BLaER1 treated with 17β-estradiol and CSF1 and Interleukin-3, amounts not matched to agents 10 nM and 100 nM (cell line): Measurements from ENCODE around the gene ACTA1.
"Not testable (repeated sequence)": the region's sequence is repeated elsewhere in the genome, so short reads cannot be mapped to it uniquely, and the experiment has no call there.

ENCODE experiments used
- H3K27ac ChIP-seq, 11 experiments: shearing (Covaris generic); formaldehyde crosslinking; 2 replicates each; pipeline ENCODE4 v1.8.1; 2022
- H3K27me3 ChIP-seq, 11 experiments: shearing (Covaris generic); formaldehyde crosslinking; 2 replicates each; pipeline ENCODE4 v1.8.1; 2022
- H3K36me3 ChIP-seq, 11 experiments: shearing (Covaris generic); formaldehyde crosslinking; 2 replicates each; pipeline ENCODE4 v1.8.1; 2022
- H3K4me1 ChIP-seq, 10 experiments: shearing (Covaris generic); formaldehyde crosslinking; 2 replicates each; pipeline ENCODE4 v1.8.1; 2022
- H3K4me2 ChIP-seq, 11 experiments: shearing (Covaris generic); formaldehyde crosslinking; 2 replicates each; pipeline ENCODE4 v1.8.1; 2022
- H3K4me3 ChIP-seq, 10 experiments: shearing (Covaris generic); formaldehyde crosslinking; 2 replicates each; pipeline ENCODE4 v1.8.1; 2022
- H3K9ac ChIP-seq, 11 experiments: shearing (Covaris generic); formaldehyde crosslinking; 2 replicates each; pipeline ENCODE4 v1.8.1; 2022
- H3K9me3 ChIP-seq, 11 experiments: shearing (Covaris generic); formaldehyde crosslinking; replicated peaks in 1 of 11; 2 replicates each; pipeline ENCODE4 v1.8.1; 2022
- H4K20me1 ChIP-seq, 11 experiments: shearing (Covaris generic); formaldehyde crosslinking; 2 replicates each; pipeline ENCODE4 v1.8.1; 2022
- Cebpa-rat ChIP-seq, 11 experiments: shearing (Covaris generic); IDR thresholded peaks; 2 replicates each; pipeline ENCODE4 v1.8.1; 2022

The ACTA1 gene

GRCh38 chr1:229408458-229409037 lies 25.3 kb downstream of the ACTA1 start:
- H3K9ac ChIP-seq, result no peak overlapping the region
- H3K4me2 ChIP-seq, result peak overlapping the region in 3 of 11 experiments; percentile 13 to 89 (median 83); a peak in 6 of 22 replicates
- peaks cover 27 to 40% (median 33%) of the 10 kb centered on the region in 10 experiments for H3K4me1 ChIP-seq
- H4K20me1 ChIP-seq, result peaks cover 0 to 5% (median 0%) of the 10 kb centered on the region in 11 experiments; a peak in 2 of 22 replicates
- no peaks in the 10 kb centered on the region for H3K9me3 ChIP-seq
- no peak overlapping the region for H3K27ac ChIP-seq
- peaks cover 36 to 51% (median 44%) of the 10 kb centered on the region in 11 experiments for H3K27me3 ChIP-seq
- H3K4me3 ChIP-seq, result no peak overlapping the region
- TF ChIP-seq Cebpa-rat (IDR thresholded peaks at IDR 0.05), result no peak
- H3K36me3 ChIP-seq, result no peaks in the 10 kb centered on the region

- Histone ChIP-seq H3K4me1 (peaks cover 27 to 40% (median 33%) of the 10 kb centered on the region in 10 experiments), H3K9me3 (no peaks in the 10 kb centered on the region), H3K4me2 (peak overlapping the region; percentile 69 to 97 (median 88)), H3K9ac (peak overlapping the region in 8 of 11 experiments; percentile 1 to 54 (median 29); a peak in 8 of 22 replicates), H3K27ac (no peak overlapping the region), H3K36me3 (no peaks in the 10 kb centered on the region), H4K20me1 (peaks cover 0 to 5% (median 0%) of the 10 kb centered on the region in 11 experiments; a peak in 2 of 22 replicates), H3K27me3 (peaks cover 36 to 51% (median 44%) of the 10 kb centered on the region in 11 experiments), H3K4me3 (peak overlapping the region; percentile 34 to 62 (median 46); a peak in 19 of 20 replicates)
- no peak for TF ChIP-seq Cebpa-rat (IDR thresholded peaks at IDR 0.05)
Measured at GRCh38 chr1:229407206-229408026, 26.5 kb downstream of the ACTA1 start.

- no peak for TF ChIP-seq Cebpa-rat (IDR thresholded peaks at IDR 0.05)
- peak overlapping the region; percentile 69 to 97 (median 88) for H3K4me2 ChIP-seq
- no peak overlapping the region for H3K27ac ChIP-seq
- peak overlapping the region in 3 of 11 experiments; percentile 1 to 54 (median 37); a peak in 2 of 22 replicates for H3K9ac ChIP-seq
- peaks cover 36 to 51% (median 44%) of the 10 kb centered on the region in 11 experiments for H3K27me3 ChIP-seq
- peaks cover 0 to 5% (median 0%) of the 10 kb centered on the region in 11 experiments; a peak in 2 of 22 replicates for H4K20me1 ChIP-seq
- peaks cover 27 to 40% (median 33%) of the 10 kb centered on the region in 10 experiments for H3K4me1 ChIP-seq
- peak overlapping the region in 9 of 10 experiments; percentile 34 to 62 (median 46); a peak in 14 of 20 replicates for H3K4me3 ChIP-seq
- H3K36me3 ChIP-seq, result no peaks in the 10 kb centered on the region
- no peaks in the 10 kb centered on the region for H3K9me3 ChIP-seq
Measured at GRCh38 chr1:229406798-229407197, 27.1 kb downstream of the ACTA1 start.

GRCh38 chr1:229403573-229403972 lies 30.3 kb downstream of the ACTA1 start:
- TF ChIP-seq Cebpa-rat (IDR thresholded peaks at IDR 0.05), result no peak
- H3K9ac ChIP-seq, result no peak overlapping the region
- no peaks in the 10 kb centered on the region for H3K9me3 ChIP-seq
- H3K4me2 ChIP-seq, result no peak overlapping the region
- no peaks in the 10 kb centered on the region; a peak in 1 of 22 replicates for H4K20me1 ChIP-seq
- peaks cover 32 to 40% (median 35%) of the 10 kb centered on the region in 11 experiments for H3K27me3 ChIP-seq
- peaks cover 7 to 11% (median 9%) of the 10 kb centered on the region in 10 experiments; a peak in 18 of 20 replicates for H3K4me1 ChIP-seq
- H3K36me3 ChIP-seq, result no peaks in the 10 kb centered on the region
- no peak overlapping the region for H3K27ac ChIP-seq
- H3K4me3 ChIP-seq, result no peak overlapping the region

- no peak overlapping the region for H3K27ac ChIP-seq
- H3K9me3 ChIP-seq, result no peaks in the 10 kb centered on the region
- H3K4me3 ChIP-seq, result no peak overlapping the region
- no peaks in the 10 kb centered on the region for H3K36me3 ChIP-seq
- H3K4me1 ChIP-seq, result peaks cover 7 to 14% (median 9%) of the 10 kb centered on the region in 10 experiments; a peak in 18 of 20 replicates
- H3K27me3 ChIP-seq, result peaks cover 26 to 34% (median 29%) of the 10 kb centered on the region in 11 experiments
- no peaks in the 10 kb centered on the region; a peak in 1 of 22 replicates for H4K20me1 ChIP-seq
- no peak for TF ChIP-seq Cebpa-rat (IDR thresholded peaks at IDR 0.05)
- H3K4me2 ChIP-seq, result no peak overlapping the region
- H3K9ac ChIP-seq, result no peak overlapping the region
Measured at GRCh38 chr1:229402993-229403392, 30.9 kb downstream of the ACTA1 start.

- Histone ChIP-seq H3K27me3 (peaks cover 20 to 27% (median 22%) of the 10 kb centered on the region in 11 experiments), H3K4me1 (peaks cover 3 to 15% (median 12%) of the 10 kb centered on the region in 10 experiments; a peak in 19 of 20 replicates)
- H3K9ac ChIP-seq, H3K4me3 ChIP-seq, H4K20me1 ChIP-seq, H3K4me2 ChIP-seq, H3K36me3 ChIP-seq, H3K27ac ChIP-seq, H3K9me3 ChIP-seq: not testable (repeated sequence)
Measured at GRCh38 chr1:229402329-229402728, 31.6 kb downstream of the ACTA1 start.

- Histone ChIP-seq H4K20me1 (no peaks in the 10 kb centered on the region), H3K27me3 (no peaks in the 10 kb centered on the region), H3K9ac (no peak overlapping the region), H3K4me1 (peaks cover 0 to 15% (median 9%) of the 10 kb centered on the region in 10 experiments; a peak in 8 of 20 replicates), H3K27ac (no peak overlapping the region), H3K9me3 (peaks cover 11 to 20% (median 14%) of the 10 kb centered on the region in 11 experiments; a peak in 20 of 22 replicates), H3K4me3 (no peak overlapping the region), H3K4me2 (peak overlapping the region in 4 of 11 experiments; percentile 7 to 39 (median 28); a peak in 5 of 22 replicates), H3K36me3 (no peaks in the 10 kb centered on the region)
- TF ChIP-seq Cebpa-rat (IDR thresholded peaks at IDR 0.05), result no peak
Measured at GRCh38 chr1:229397762-229398161, 36.1 kb downstream of the ACTA1 start.

GRCh38 chr1:229396585-229397206 lies 37.2 kb downstream of the ACTA1 start:
- Histone ChIP-seq H3K9ac (no peak overlapping the region), H4K20me1 (no peaks in the 10 kb centered on the region), H3K27ac (no peak overlapping the region), H3K4me3 (no peak overlapping the region), H3K4me2 (0 out of 22 replicates have a peak overlapping the region, but pooled peaks of 1 of the 11 experiments have one; percentile 28), H3K27me3 (no peaks in the 10 kb centered on the region), H3K9me3 (peaks cover 11 to 20% (median 14%) of the 10 kb centered on the region in 11 experiments; a peak in 20 of 22 replicates), H3K36me3 (no peaks in the 10 kb centered on the region), H3K4me1 (peaks cover 0 to 15% (median 9%) of the 10 kb centered on the region in 10 experiments; a peak in 8 of 20 replicates)
- no peak for TF ChIP-seq Cebpa-rat (IDR thresholded peaks at IDR 0.05)

GRCh38 chr1:229394517-229394916 lies 39.4 kb downstream of the ACTA1 start:
- H4K20me1 ChIP-seq, H3K36me3 ChIP-seq, H3K4me2 ChIP-seq, H3K4me3 ChIP-seq, H3K9ac ChIP-seq, H3K27ac ChIP-seq, H3K27me3 ChIP-seq: not testable (repeated sequence)
- peaks cover 11 to 20% (median 14%) of the 10 kb centered on the region in 11 experiments; a peak in 20 of 22 replicates for H3K9me3 ChIP-seq
- H3K4me1 ChIP-seq, result peaks cover 0 to 15% (median 9%) of the 10 kb centered on the region in 10 experiments; a peak in 12 of 20 replicates
